SH-SY5Y (cell line): ENCODE results near the gene CHD1L.

Experiments used
- GATA2 ChIP-seq: IDR thresholded peaks from 2 replicates; pipeline ENCODE4 v1.6.1; 2011; ENCODE audit warnings: mild to moderate bottlenecking, low read depth, low read length
- GATA3 ChIP-seq: IDR thresholded peaks from 2 replicates; pipeline ENCODE4 v1.6.1; 2011; ENCODE audit warnings: low read depth, mild to moderate bottlenecking, low read length, moderate library complexity

DNA sequence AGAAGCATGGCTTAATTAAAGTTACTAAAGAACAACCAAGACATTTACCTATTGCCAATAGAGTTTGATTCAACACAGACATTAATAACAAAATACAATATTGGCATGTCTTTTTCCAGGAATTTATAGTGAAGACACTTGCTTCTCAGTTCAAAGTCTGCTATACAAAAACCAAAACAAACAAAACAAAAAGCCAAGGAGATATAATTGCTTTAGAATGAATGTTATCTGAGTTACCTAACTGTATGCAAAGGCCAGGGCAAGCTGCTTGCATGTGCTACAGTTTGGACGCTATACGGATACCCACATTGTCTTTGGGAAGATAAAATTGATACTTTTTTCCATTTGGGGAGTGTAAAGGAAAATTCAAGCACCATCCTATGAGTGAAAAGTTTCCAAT, 30.9 kb upstream of the CHD1L start:
- TF ChIP-seq GATA2 (no peak), GATA3 (no peak)
